Progenitor cell of endocrine pancreas (in vitro differentiated cells): ENCODE data around the gene TMEM163. TPM values are rescaled to one million over a fixed set of nuclear protein-coding genes. Genes with fewer than 3 reads are reported as not detected.

Source experiments
- DNase-seq: peaks from one replicate; pipeline ENCODE4 v3.0.0; 2021; ENCODE audit warnings: low spot score; ENCODE audit not compliant: unreplicated experiment
- H3K27ac Mint-ChIP-seq: 2 replicates; pipeline ENCODE4 v1.8.0; 2021; ENCODE audit warnings: mild to moderate bottlenecking, moderate library complexity, mixed read lengths
- H3K27me3 Mint-ChIP-seq: 2 replicates; pipeline ENCODE4 v1.8.0; 2021; ENCODE audit warnings: mixed read lengths
- H3K36me3 Mint-ChIP-seq: 2 replicates; pipeline ENCODE4 v1.8.0; 2022; ENCODE audit warnings: mixed read lengths; ENCODE audit not compliant: insufficient read depth
- H3K4me1 Mint-ChIP-seq: 2 replicates; pipeline ENCODE4 v1.8.0; 2021; ENCODE audit warnings: low read depth, mixed read lengths
- H3K4me3 Mint-ChIP-seq: 2 replicates; pipeline ENCODE4 v1.8.0; 2021; ENCODE audit warnings: low read depth, mild to moderate bottlenecking, moderate library complexity, mixed read lengths
- H3K9me3 Mint-ChIP-seq: 2 replicates; pipeline ENCODE4 v1.8.0; 2021; ENCODE audit warnings: low read depth, mixed read lengths
- CTCF ChIP-seq: fragments of 200-600 bp; sonication (generic); IDR thresholded peaks from one replicate; pipeline ENCODE4 v1.5.0; 2021; ENCODE audit warnings: antibody characterized with exemption, mild to moderate bottlenecking; ENCODE audit not compliant: unreplicated experiment
- total RNA-seq: library from RNA; stranded (reverse); gene quantifications from 2 replicates; pipeline ENCODE4 v1.2.1, GENCODE V29; 2021

TMEM163 gene
- total RNA-seq, 1 donor from 2014 or later, result 3.8 TPM

- H3K27me3 Mint-ChIP-seq, result no peaks in the 10 kb centered on the region
- peak overlapping the region; percentile 93 for H3K27ac Mint-ChIP-seq
- no peaks in the 10 kb centered on the region for H3K36me3 Mint-ChIP-seq
- H3K4me3 Mint-ChIP-seq, result peak overlapping the region; percentile 55
- no peaks in the 10 kb centered on the region for H3K9me3 Mint-ChIP-seq
- no peak for TF ChIP-seq CTCF
- no peak for DNase-seq
- peaks cover 23% of the 10 kb centered on the region for H3K4me1 Mint-ChIP-seq
Observed at GRCh38 chr2:134465228-134466105, 253.3 kb downstream of the TMEM163 start.

- Mint-ChIP-seq H3K9me3 (no peaks in the 10 kb centered on the region), H3K36me3 (no peaks in the 10 kb centered on the region)
Observed at GRCh38 chr2:134463699-134464022, 255.1 kb downstream of the TMEM163 start.

GRCh38 chr2:134462791-134463698 is 255.8 kb downstream of the TMEM163 start:
- Mint-ChIP-seq H3K27me3 (no peaks in the 10 kb centered on the region), H3K9me3 (no peaks in the 10 kb centered on the region), H3K4me3 (no peak overlapping the region), H3K27ac (no peak overlapping the region), H3K36me3 (no peaks in the 10 kb centered on the region), H3K4me1 (peaks cover 25% of the 10 kb centered on the region)
- DNase-seq, result no peak
- TF ChIP-seq CTCF, result no peak

More at GRCh38 chr2:134463699-134464022, 255.1 kb downstream of the TMEM163 start:
- DNase-seq, result no peak
- Mint-ChIP-seq H3K4me3 (no peak overlapping the region), H3K4me1 (peaks cover 25% of the 10 kb centered on the region), H3K27ac (no peak overlapping the region), H3K27me3 (no peaks in the 10 kb centered on the region)
- TF ChIP-seq CTCF, result no peak

- Mint-ChIP-seq H3K27ac (no peak overlapping the region), H3K9me3 (no peaks in the 10 kb centered on the region), H3K4me3 (no peak overlapping the region), H3K4me1 (peaks cover 25% of the 10 kb centered on the region), H3K27me3 (no peaks in the 10 kb centered on the region), H3K36me3 (no peaks in the 10 kb centered on the region)
- no peak for DNase-seq
- TF ChIP-seq CTCF, result no peak
Observed at GRCh38 chr2:134462275-134462674, 256.5 kb downstream of the TMEM163 start.

GRCh38 chr2:134461511-134461910 is 257.3 kb downstream of the TMEM163 start:
- no peaks in the 10 kb centered on the region for H3K9me3 Mint-ChIP-seq
- H3K4me3 Mint-ChIP-seq, result no peak overlapping the region
- no peaks in the 10 kb centered on the region for H3K36me3 Mint-ChIP-seq
- no peaks in the 10 kb centered on the region for H3K27me3 Mint-ChIP-seq
- DNase-seq, result no peak
- no peak for TF ChIP-seq CTCF
- H3K27ac Mint-ChIP-seq, result no peak overlapping the region
- H3K4me1 Mint-ChIP-seq, result peaks cover 22% of the 10 kb centered on the region
